Mesothelial cell of epicardium (in vitro differentiated cells): ENCODE data around the gene MTR. TPM values are rescaled to one million over a fixed set of nuclear protein-coding genes. Genes with fewer than 3 reads are reported as not detected.

ENCODE experiments used
- DNase-seq, 2 experiments: peaks; one replicate each; pipeline ENCODE4 v3.0.0; 2021; ENCODE audit warnings: low spot score in 2 of 2; ENCODE audit not compliant: unreplicated experiment in 2 of 2
- H3K27ac Mint-ChIP-seq: 2 replicates; pipeline ENCODE4 v1.8.0; 2021; ENCODE audit warnings: mixed read lengths
- H3K27me3 Mint-ChIP-seq: 2 replicates; pipeline ENCODE4 v1.8.0; 2021; ENCODE audit warnings: low read depth, mixed read lengths
- H3K36me3 Mint-ChIP-seq: 2 replicates; pipeline ENCODE4 v1.8.0; 2021; ENCODE audit warnings: mixed read lengths
- H3K4me1 Mint-ChIP-seq: 2 replicates; pipeline ENCODE4 v1.8.0; 2021; ENCODE audit warnings: mixed read lengths
- H3K4me3 Mint-ChIP-seq: 2 replicates; pipeline ENCODE4 v1.8.0; 2021; ENCODE audit warnings: mild to moderate bottlenecking, moderate library complexity, mixed read lengths
- H3K9me3 Mint-ChIP-seq: 2 replicates; pipeline ENCODE4 v1.8.0; 2021; ENCODE audit warnings: mixed read lengths
- CTCF ChIP-seq: fragments of 200-600 bp; sonication (generic); IDR thresholded peaks from one replicate; pipeline ENCODE4 v1.5.0; 2021; ENCODE audit warnings: antibody characterized with exemption; ENCODE audit not compliant: unreplicated experiment
- total RNA-seq: library from RNA; stranded (reverse); gene quantifications from 3 replicates; pipeline ENCODE4 v1.2.1, GENCODE V29; 2021

Gene MTR
- total RNA-seq: 60.4 to 62.5 TPM (median 61.6 TPM) in 3 replicates

- peaks cover 23% of the 10 kb centered on the region for H3K4me1 Mint-ChIP-seq
- H3K27me3 Mint-ChIP-seq: no peaks in the 10 kb centered on the region
- H3K4me3 Mint-ChIP-seq: peak within 1 kb of the TSS; percentile 81
- DNase-seq: peak; percentile 93 to 96
- peak within 1 kb of the TSS; percentile 93 for H3K27ac Mint-ChIP-seq
- H3K36me3 Mint-ChIP-seq: no peaks in the 10 kb centered on the region
- TF ChIP-seq CTCF: no peak
- no peaks in the 10 kb centered on the region for H3K9me3 Mint-ChIP-seq
These were observed at the start of gene MTR for GRCh38 chr1:236795035-236795756. TSS of gene MTR (plus strand) at chr1:236795292. CDS start at chr1:236795704, 412 bp downstream.

GRCh38 chr1:236746785-236747184 lies 48.3 kb upstream of the MTR start:
- H3K4me3 Mint-ChIP-seq: no peak overlapping the region
- H3K4me1 Mint-ChIP-seq: no peaks in the 10 kb centered on the region
- H3K27ac Mint-ChIP-seq: no peak overlapping the region
- no peaks in the 10 kb centered on the region for H3K9me3 Mint-ChIP-seq
- TF ChIP-seq CTCF: no peak
- no peaks in the 10 kb centered on the region for H3K36me3 Mint-ChIP-seq
- H3K27me3 Mint-ChIP-seq: no peaks in the 10 kb centered on the region
- DNase-seq: no peak

- H3K4me3 Mint-ChIP-seq: no peak overlapping the region
- no peaks in the 10 kb centered on the region for H3K4me1 Mint-ChIP-seq
- no peak overlapping the region for H3K27ac Mint-ChIP-seq
- no peaks in the 10 kb centered on the region for H3K27me3 Mint-ChIP-seq
- H3K36me3 Mint-ChIP-seq: no peaks in the 10 kb centered on the region
- DNase-seq: no peak
- H3K9me3 Mint-ChIP-seq: no peaks in the 10 kb centered on the region
- no peak for TF ChIP-seq CTCF
These were observed 47.6 kb upstream of the MTR start for GRCh38 chr1:236747311-236747985.

GRCh38 chr1:236748268-236748870 lies 46.7 kb upstream of the MTR start:
- H3K4me3 Mint-ChIP-seq: no peak overlapping the region

GRCh38 chr1:236750928-236751327 lies 44.2 kb upstream of the MTR start:
- DNase-seq: no peak
- no peak for TF ChIP-seq CTCF
- H3K27me3 Mint-ChIP-seq: no peaks in the 10 kb centered on the region
- no peak overlapping the region for H3K4me3 Mint-ChIP-seq
- no peak overlapping the region for H3K27ac Mint-ChIP-seq
- H3K36me3 Mint-ChIP-seq: no peaks in the 10 kb centered on the region
- no peaks in the 10 kb centered on the region for H3K9me3 Mint-ChIP-seq
- peaks cover 16% of the 10 kb centered on the region for H3K4me1 Mint-ChIP-seq

More at GRCh38 chr1:236748268-236748870, 46.7 kb upstream of the MTR start:
- DNase-seq: no peak
- Mint-ChIP-seq H3K27me3 (no peaks in the 10 kb centered on the region), H3K9me3 (no peaks in the 10 kb centered on the region), H3K36me3 (no peaks in the 10 kb centered on the region), H3K27ac (no peak overlapping the region), H3K4me1 (peaks cover 2% of the 10 kb centered on the region)
- TF ChIP-seq CTCF: peak; percentile 52
